HG03432 (cell line): ENCODE results near the gene ITGA11.

Experiments used
- ATAC-seq: cut with Tn5 transposase; IDR thresholded peaks from one replicate; pipeline ENCODE4 v1.9.1; 2021; ENCODE audit warnings: mild to moderate bottlenecking, moderate library complexity; ENCODE audit not compliant: unreplicated experiment

The ITGA11 gene

GRCh38 chr15:68335251-68335650 is 96.7 kb downstream of the ITGA11 start:
- ATAC-seq = no peak

- no peak for ATAC-seq
These were observed 97.3 kb downstream of the ITGA11 start for GRCh38 chr15:68334661-68335124.

- ATAC-seq = no peak
These were observed 98.0 kb downstream of the ITGA11 start for GRCh38 chr15:68333775-68334470.

GRCh38 chr15:68332266-68332665 is 99.7 kb downstream of the ITGA11 start:
- ATAC-seq = no peak

- no peak for ATAC-seq
These were observed 101.1 kb downstream of the ITGA11 start for GRCh38 chr15:68330901-68331300.

GRCh38 chr15:68330416-68330815 is 101.5 kb downstream of the ITGA11 start:
- ATAC-seq = no peak

GRCh38 chr15:68328964-68329363 is 103.0 kb downstream of the ITGA11 start:
- no peak for ATAC-seq

GRCh38 chr15:68328443-68328842 is 103.5 kb downstream of the ITGA11 start:
- no peak for ATAC-seq

GRCh38 chr15:68326711-68327354 is 105.1 kb downstream of the ITGA11 start:
- no peak for ATAC-seq

- ATAC-seq = no peak
These were observed 106.2 kb downstream of the ITGA11 start for GRCh38 chr15:68325726-68326125.

GRCh38 chr15:68322796-68323195 is 109.2 kb downstream of the ITGA11 start:
- ATAC-seq = no peak

- ATAC-seq = no peak
These were observed 110.7 kb downstream of the ITGA11 start for GRCh38 chr15:68321229-68321628.

- no peak for ATAC-seq
These were observed 112.0 kb downstream of the ITGA11 start for GRCh38 chr15:68319997-68320396.

- no peak for ATAC-seq
These were observed 112.7 kb downstream of the ITGA11 start for GRCh38 chr15:68318931-68319909.

GRCh38 chr15:68318008-68318835 is 113.7 kb downstream of the ITGA11 start:
- no peak for ATAC-seq

- no peak for ATAC-seq
These were observed 114.5 kb downstream of the ITGA11 start for GRCh38 chr15:68317281-68318007.

GRCh38 chr15:68316061-68316804 is 115.7 kb downstream of the ITGA11 start:
- ATAC-seq = no peak

- ATAC-seq = no peak
These were observed 116.4 kb downstream of the ITGA11 start for GRCh38 chr15:68315495-68316031.

- no peak for ATAC-seq
These were observed 116.9 kb downstream of the ITGA11 start for GRCh38 chr15:68315035-68315434.
